Mesodermal cell (in vitro differentiated cells): ENCODE results near the gene THBS2.

Experiments
- H3K27ac ChIP-seq: 2 replicates; pipeline ENCODE4 v1.7.0; 2013; ENCODE audit warnings: mild to moderate bottlenecking, low read depth, low read length, moderate library complexity; ENCODE audit not compliant: severe bottlenecking
- H3K36me3 ChIP-seq: 2 replicates; pipeline ENCODE4 v1.7.1; 2013; ENCODE audit warnings: mild to moderate bottlenecking, low read length, moderate library complexity; ENCODE audit not compliant: control insufficient read depth, insufficient read depth
- H3K4me1 ChIP-seq: one replicate; pipeline ENCODE4 v1.7.1; 2013; ENCODE audit warnings: mild to moderate bottlenecking, low read length; ENCODE audit not compliant: insufficient read depth, control insufficient read depth, poor library complexity, severe bottlenecking
- H3K4me3 ChIP-seq: 2 replicates; pipeline ENCODE4 v1.7.0; 2013; ENCODE audit warnings: low read length, control low read depth, mild to moderate bottlenecking; ENCODE audit not compliant: insufficient read depth, poor library complexity, severe bottlenecking; ENCODE audit errors: extremely low read depth
- H3K9me3 ChIP-seq: 2 replicates; pipeline ENCODE4 v1.7.1; 2013; ENCODE audit warnings: mild to moderate bottlenecking, low read length, moderate library complexity; ENCODE audit not compliant: control insufficient read depth
- WGBS, 2 experiments: methylation state at CpG; one replicate each; pipeline ENCODE4 v1.1.5; 2013; ENCODE audit warnings: missing lambda C conversion rate in 2 of 2; ENCODE audit not compliant: insufficient coverage in 2 of 2; 5-methylcytosine and 5-hydroxymethylcytosine counted together

THBS2 gene

DNA sequence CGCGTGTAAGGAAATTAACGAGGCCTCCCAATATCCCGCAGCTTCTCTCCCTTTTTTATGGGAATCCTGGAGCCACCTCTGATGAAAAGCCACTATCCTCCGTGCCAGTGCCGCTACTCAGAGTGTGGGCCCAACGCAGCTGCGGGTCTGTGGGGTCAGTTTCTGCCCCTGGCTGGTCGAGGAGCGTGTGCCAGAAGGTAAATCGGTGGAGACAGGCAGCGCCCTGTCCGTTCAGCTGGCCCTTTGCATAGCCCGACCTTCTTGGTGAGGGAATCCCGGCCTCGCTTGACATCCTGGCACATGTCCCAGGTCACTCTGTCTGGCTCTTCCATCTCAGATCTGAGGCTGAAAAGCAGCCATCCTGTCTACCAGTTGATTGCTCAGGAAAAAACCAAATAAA lies 4.6 kb downstream of the THBS2 start:
- Histone ChIP-seq H3K4me3 (no peak overlapping the region), H3K27ac (no peak overlapping the region), H3K4me1 (peaks cover 11% of the 10 kb centered on the region), H3K9me3 (no peaks in the 10 kb centered on the region), H3K36me3 (no peaks in the 10 kb centered on the region)
- 93 to 96% methylated on average over 16 of the region's 16 CpGs for WGBS, 2 experiments

DNA sequence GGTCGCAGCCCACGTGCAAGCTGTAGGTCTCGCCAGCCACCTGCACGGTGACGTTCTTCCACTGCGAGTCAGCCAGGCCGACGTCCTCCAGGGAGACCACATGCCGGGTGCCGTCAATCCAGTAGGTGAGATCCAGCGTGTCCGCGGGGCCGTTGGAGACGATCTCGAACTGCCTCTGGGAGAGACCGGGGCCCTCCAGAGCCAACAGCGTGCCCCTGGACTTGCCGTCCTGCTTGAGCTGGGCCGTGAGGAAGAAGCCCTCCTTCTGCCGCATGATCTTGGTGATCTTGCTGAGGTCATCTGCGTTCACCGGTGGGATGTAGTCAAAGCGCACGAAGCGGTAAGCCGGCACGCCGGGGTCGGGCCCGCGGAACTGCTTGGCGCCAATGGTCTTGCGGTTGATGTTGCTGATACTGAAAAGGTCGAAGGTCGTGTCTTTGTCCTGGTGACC lies 5.1 kb downstream of the THBS2 start:
- Histone ChIP-seq H3K9me3 (no peaks in the 10 kb centered on the region), H3K4me3 (no peak overlapping the region), H3K27ac (no peak overlapping the region), H3K4me1 (peaks cover 7% of the 10 kb centered on the region), H3K36me3 (no peaks in the 10 kb centered on the region)
- WGBS, 2 experiments: 96 to 97% methylated on average over 36 of the region's 36 CpGs

DNA sequence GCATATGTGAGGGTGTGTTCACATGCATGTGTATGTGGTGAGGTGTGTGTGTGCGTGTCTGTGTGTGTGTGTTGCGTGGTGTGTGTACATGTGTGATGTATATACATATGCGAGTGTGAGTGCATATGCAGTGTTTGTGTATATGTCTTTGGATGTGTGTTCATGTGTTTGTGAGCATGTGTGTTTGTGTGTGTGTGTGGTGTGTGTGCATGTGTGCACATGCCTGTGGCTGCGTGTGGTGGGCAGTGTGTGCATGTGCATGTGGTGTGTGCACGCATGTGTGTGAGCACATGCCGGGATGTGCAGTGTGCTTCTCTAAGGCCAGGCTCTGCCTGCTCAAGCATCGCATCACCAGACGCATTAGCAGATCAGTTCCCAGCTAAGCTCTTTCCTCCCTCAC lies 5.7 kb downstream of the THBS2 start:
- H3K4me3 ChIP-seq: no peak overlapping the region
- 85 to 98% methylated on average over 6 to 8 of the region's 8 CpGs for WGBS, 2 experiments
- peaks cover 4% of the 10 kb centered on the region for H3K4me1 ChIP-seq
- no peaks in the 10 kb centered on the region for H3K36me3 ChIP-seq
- H3K27ac ChIP-seq: no peak overlapping the region
- H3K9me3 ChIP-seq: no peaks in the 10 kb centered on the region

DNA sequence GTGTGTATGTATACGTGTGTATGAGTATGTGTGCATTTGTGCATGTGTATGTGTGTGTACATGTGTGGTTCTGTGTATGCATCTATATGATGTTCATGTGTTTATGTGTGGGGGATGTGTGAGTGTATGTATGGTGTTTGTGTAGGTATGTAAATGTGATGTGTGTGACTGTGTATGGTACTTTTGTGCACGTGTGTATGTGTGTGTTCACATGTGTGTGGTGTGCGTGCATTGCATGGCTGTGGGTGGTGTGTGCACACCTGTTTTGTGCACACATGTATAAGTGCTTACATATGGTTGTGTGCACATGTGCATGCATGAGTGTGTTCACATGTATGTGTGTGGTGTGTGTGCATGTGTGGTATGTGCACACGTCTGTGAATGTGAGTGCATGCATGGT lies 6.2 kb downstream of the THBS2 start:
- H3K36me3 ChIP-seq: no peaks in the 10 kb centered on the region
- H3K27ac ChIP-seq: no peak overlapping the region
- no peaks in the 10 kb centered on the region for H3K9me3 ChIP-seq
- no peak overlapping the region for H3K4me3 ChIP-seq
- H3K4me1 ChIP-seq: peaks cover 4% of the 10 kb centered on the region
- WGBS, 2 experiments: 84 to 98% methylated on average over 4 of the region's 4 CpGs

DNA sequence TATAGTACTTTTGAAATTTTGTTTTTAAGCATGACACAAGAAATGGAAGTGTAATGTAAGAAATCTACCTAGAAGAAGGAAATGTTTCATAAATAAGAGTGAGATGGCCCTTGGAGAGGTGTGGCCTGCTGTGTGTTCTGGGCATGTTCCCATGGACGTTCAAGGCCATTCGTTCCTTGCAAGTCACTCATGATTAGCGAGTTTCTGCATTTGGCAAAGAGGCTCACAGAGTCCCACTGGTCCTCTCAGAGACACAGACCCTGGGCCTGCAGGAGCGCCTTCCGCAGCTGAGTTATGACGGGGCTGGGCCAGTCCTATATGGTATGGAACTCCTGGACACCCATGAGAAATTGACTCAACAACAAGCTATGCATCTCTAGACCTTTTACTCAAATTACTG lies 7.2 kb downstream of the THBS2 start:
- 77 to 92% methylated on average over 5 to 6 of the region's 6 CpGs for WGBS, 2 experiments
- Histone ChIP-seq H3K4me1 (peaks cover 4% of the 10 kb centered on the region), H3K36me3 (no peaks in the 10 kb centered on the region), H3K4me3 (no peak overlapping the region), H3K9me3 (no peaks in the 10 kb centered on the region), H3K27ac (no peak overlapping the region)

DNA sequence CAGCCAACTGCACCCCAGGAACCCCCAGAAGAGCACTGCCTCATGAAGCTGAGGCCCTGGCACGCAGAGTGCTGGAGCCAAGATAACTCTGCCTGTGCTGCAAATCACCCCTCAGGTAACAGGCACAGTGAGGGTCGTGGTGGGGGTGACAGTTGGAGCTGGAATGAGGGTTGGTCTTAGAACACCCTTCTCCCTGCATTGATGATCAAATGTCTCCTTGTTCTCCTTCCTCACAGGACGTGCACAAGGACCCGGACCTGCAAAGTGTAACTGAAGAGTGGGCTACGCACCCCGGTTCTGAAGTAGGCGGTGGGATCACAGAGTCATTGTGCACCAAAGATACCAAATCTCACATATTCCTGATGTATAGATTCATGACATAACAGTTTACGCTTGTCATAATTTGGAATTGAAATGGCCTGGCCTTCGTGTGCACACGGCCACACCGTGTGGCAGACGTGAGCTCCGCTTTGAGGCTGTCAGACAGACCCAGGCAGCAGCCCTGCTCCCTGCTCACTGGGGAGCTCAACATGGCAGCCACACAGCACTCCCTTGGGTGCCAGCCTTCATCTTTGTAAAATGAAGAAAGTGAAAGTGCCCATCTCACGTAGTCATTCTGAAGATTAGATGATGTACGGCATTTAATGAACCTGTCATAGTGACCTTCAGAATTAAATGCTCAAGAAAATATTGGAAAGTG lies 8.8 kb downstream of the THBS2 start:
- H3K4me3 ChIP-seq: no peak overlapping the region
- no peaks in the 10 kb centered on the region for H3K9me3 ChIP-seq
- 89 to 97% methylated on average over 10 to 11 of the region's 15 CpGs for WGBS, 2 experiments
- no peaks in the 10 kb centered on the region for H3K36me3 ChIP-seq
- no peak overlapping the region for H3K27ac ChIP-seq
- no peaks in the 10 kb centered on the region for H3K4me1 ChIP-seq

DNA sequence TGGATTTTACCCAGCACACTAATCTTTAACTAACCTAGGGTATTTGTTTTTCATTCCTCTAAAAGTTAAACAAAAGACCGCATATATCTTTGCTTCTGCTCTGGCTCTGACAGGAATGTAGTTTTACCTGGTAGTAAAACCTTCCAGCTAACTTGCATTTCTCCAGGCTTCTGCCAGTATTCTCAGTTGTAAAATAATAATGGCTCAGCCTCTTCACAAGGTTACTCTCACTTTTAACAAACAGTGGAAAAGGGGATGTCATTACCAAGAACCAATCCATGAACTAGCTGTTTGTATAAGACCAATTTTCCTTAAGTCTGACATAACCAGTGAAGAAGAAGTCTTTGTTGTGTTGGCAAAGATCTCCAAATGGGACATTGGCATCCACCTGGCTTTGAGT lies 10.0 kb downstream of the THBS2 start:
- Histone ChIP-seq H3K9me3 (no peaks in the 10 kb centered on the region), H3K36me3 (no peaks in the 10 kb centered on the region), H3K4me1 (no peaks in the 10 kb centered on the region), H3K27ac (no peak overlapping the region), H3K4me3 (no peak overlapping the region)
- 88 to 100% methylated on average over 1 of the region's 1 CpG for WGBS, 2 experiments

DNA sequence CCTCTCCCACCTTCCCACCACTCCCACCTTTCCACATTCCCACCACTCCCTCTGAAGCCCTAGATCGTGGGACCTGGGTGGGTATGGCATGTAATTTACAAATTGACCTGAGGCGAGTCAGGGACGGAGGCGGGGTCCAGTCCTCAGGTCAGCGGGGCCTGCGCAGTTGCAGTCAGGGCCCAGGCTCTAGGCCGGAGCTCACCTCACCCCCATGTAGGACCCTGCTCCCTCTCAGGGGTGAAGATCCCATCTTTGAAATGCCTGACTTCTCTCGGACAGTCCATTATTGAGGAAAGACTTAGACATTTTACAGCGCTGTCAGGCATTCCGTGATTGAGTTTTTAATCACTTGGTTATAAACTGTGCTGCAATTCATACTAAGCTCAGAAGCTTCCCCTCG lies 10.5 kb downstream of the THBS2 start:
- H3K4me1 ChIP-seq: no peaks in the 10 kb centered on the region
- no peaks in the 10 kb centered on the region for H3K36me3 ChIP-seq
- WGBS, 2 experiments: 85 to 96% methylated on average over 6 to 9 of the region's 11 CpGs
- H3K4me3 ChIP-seq: no peak overlapping the region
- no peaks in the 10 kb centered on the region for H3K9me3 ChIP-seq
- no peak overlapping the region for H3K27ac ChIP-seq

DNA sequence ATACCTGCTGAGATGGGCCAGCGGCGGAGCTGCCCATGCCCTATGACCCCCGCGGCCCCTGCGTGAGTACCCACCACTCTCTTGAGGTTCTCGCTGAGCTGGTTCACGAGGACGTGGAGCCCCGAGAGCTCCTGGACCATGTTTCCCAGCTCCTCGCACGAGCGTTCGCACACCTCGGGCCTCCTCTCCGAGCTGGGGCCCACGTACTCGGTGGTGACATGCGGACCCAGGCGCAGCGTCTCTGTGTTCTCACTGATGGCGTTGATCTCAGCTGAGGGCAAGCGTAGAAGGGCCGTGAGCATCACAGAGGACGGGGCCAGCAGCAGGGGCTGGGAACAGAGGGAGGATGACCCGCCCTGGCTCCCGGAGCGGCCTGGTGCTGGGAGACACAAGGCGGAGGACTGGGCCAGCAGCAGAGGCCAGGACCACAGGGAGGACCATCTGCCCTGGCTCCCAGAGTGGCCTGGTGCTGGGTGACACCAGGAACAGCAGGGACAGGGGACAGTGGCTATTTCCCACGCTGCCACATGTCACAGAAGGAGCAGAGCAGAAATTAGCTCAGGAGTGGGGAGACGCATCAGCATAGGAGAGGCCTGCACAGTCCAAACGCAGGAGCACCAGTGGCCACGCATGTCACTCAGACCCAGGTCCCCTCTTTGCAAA lies 11.8 kb downstream of the THBS2 start:
- WGBS, 2 experiments: 90 to 92% methylated on average over 29 to 32 of the region's 32 CpGs
- H3K9me3 ChIP-seq: no peaks in the 10 kb centered on the region
- no peak overlapping the region for H3K4me3 ChIP-seq
- no peaks in the 10 kb centered on the region for H3K4me1 ChIP-seq
- no peak overlapping the region for H3K27ac ChIP-seq
- H3K36me3 ChIP-seq: no peaks in the 10 kb centered on the region

DNA sequence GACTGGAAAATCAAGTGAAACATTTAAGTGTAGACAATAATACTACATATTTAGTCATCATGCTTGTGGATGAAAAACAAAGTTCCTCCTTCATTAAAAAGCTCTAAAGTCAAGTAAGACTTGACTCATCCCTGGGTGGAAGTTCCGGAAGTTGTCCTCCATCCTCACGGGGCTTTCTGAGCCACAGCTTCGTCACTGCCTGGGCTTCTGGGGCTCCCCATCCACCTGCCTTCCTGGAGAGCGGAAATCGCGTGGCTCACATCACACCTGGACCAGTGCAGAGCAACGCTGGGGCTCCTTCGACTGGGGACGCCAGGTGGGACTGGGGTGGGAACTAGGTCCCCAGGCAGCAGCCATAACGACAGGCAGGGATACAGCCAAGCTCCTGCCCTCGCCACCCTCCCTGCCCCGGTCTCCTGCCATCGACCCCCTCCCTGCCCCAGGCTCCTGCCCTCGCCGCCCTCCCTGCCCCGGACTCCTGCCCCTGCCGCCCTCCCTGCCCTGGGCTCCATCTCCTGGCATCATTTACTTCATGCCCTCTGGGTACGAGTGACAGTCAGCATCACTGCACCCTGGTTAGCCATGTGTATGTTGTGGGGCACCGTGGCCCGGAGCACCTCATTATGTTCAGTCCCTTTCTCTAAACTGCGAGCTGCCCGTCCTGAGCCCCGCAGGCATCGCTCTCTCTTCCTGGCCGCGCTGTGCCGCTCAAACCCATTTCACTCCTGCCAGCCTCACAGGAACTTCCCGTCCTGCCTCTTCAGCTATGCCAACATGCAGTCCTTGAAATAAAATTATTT lies 12.9 kb downstream of the THBS2 start:
- Histone ChIP-seq H3K4me3 (no peak overlapping the region), H3K27ac (no peak overlapping the region), H3K36me3 (no peaks in the 10 kb centered on the region), H3K4me1 (no peaks in the 10 kb centered on the region), H3K9me3 (no peaks in the 10 kb centered on the region)
- 90 to 93% methylated on average over 17 to 27 of the region's 28 CpGs for WGBS, 2 experiments
